Testis (tissue), 2 donors: ENCODE measurements around the gene CTIF.
"Not testable (repeated sequence)": the region's sequence is repeated elsewhere in the genome, so short reads cannot be mapped to it uniquely, and the experiment has no call there.

ENCODE experiments used
- CTCF ChIP-seq, 3 experiments: fragments of 450-650 bp in 2 of 3; fragments of 200-600 bp in 1 of 3; sonication (generic) in 1 of 3; IDR thresholded peaks; one replicate each; pipeline ENCODE4 v1.5.1; 2016 to 2019; ENCODE audit warnings: antibody characterized with exemption in 3 of 3, mild to moderate bottlenecking in 2 of 3, moderate library complexity in 1 of 3
- POLR2A ChIP-seq: fragments of 450-650 bp; IDR thresholded peaks from one replicate; pipeline ENCODE4 v1.6.1; 2017; ENCODE audit warnings: antibody characterized with exemption, mild to moderate bottlenecking, moderate library complexity

GRCh38 chr18:48654591-48654990 lies 115.8 kb downstream of the CTIF start:
- TF ChIP-seq CTCF (IDR thresholded peaks at IDR 0.05); POLR2A: not testable (repeated sequence)
